BJ (cell line): ENCODE results near the gene ZDHHC20. TPM values are rescaled to one million over a fixed set of nuclear protein-coding genes. Genes with fewer than 3 reads are reported as not detected.
A peak's percentile ranks its signal among the peaks of the same experiment; 100 is the strongest.

Experiments
- CTCF ChIA-PET: fragments of 350-600 bp; formaldehyde crosslinking; extraction: SDS; loops from one replicate; lab custom pipeline; 2021; ENCODE audit warnings: antibody characterized with exemption, inconsistent platforms; lab: Yijun Ruan, JAX
- POLR2A ChIA-PET: fragments of 300-600 bp; sonication (Branson Sonifier 250); formaldehyde crosslinking; extraction: SDS; loops from one replicate; lab custom pipeline; 2021; ENCODE audit warnings: antibody characterized with exemption; lab: Charles Lee
- DNase-seq: peaks from one replicate; pipeline ENCODE4 v3.0.0-alpha.2; 2011; ENCODE audit warnings: low read depth
- H3K27me3 ChIP-seq: 2 replicates; pipeline ENCODE4 v1.6.0; 2011; ENCODE audit warnings: low read length; ENCODE audit not compliant: control insufficient read depth, insufficient read depth
- H3K36me3 ChIP-seq: 2 replicates; pipeline ENCODE4 v1.5.1; 2011; ENCODE audit warnings: low read length; ENCODE audit not compliant: control insufficient read depth, insufficient read depth
- H3K4me3 ChIP-seq: 2 replicates; pipeline ENCODE4 v1.5.1; 2011; ENCODE audit warnings: low read depth, mild to moderate bottlenecking, control low read depth, low read length
- CTCF ChIP-seq: IDR thresholded peaks from 2 replicates; pipeline ENCODE4 v1.5.1; 2011; ENCODE audit warnings: low read depth, mild to moderate bottlenecking, control low read depth, inconsistent platforms, low read length, moderate library complexity; ENCODE audit not compliant: insufficient read depth
- polyA plus RNA-seq: library from polyadenylated mRNA; depleted of rRNA; stranded (reverse); fragments of >200 nt; gene quantifications from 2 replicates; pipeline ENCODE4 v1.2.3, GENCODE V29; 2011

ZDHHC20 gene
- polyA plus RNA-seq, 1 experiment = 20.2 TPM

- no peak for TF ChIP-seq CTCF
- ChIA-PET POLR2A (no interaction called here), CTCF (no interaction called here)
- H3K27me3 ChIP-seq = no peaks in the 10 kb centered on the region
- H3K4me3 ChIP-seq = no peak overlapping the region
- no peaks in the 10 kb centered on the region for H3K36me3 ChIP-seq
- no peak for DNase-seq
Measured at GRCh38 chr13:21483748-21484147, 24.6 kb upstream of the ZDHHC20 start.

- no peak overlapping the region for H3K4me3 ChIP-seq
- DNase-seq = no peak
- ChIA-PET CTCF (interaction anchor here (7.7 kb wide), 1 partner anchor 186 kb away, joined by 94 read pairs; no protein-coding TSS in a partner anchor), POLR2A (no interaction called here)
- no peaks in the 10 kb centered on the region for H3K27me3 ChIP-seq
- no peaks in the 10 kb centered on the region for H3K36me3 ChIP-seq
- TF ChIP-seq CTCF = no peak
Measured at GRCh38 chr13:21481359-21481758, 22.3 kb upstream of the ZDHHC20 start.

GRCh38 chr13:21478881-21479808, 20.0 kb upstream of the ZDHHC20 start:
- peak; percentile 31 for DNase-seq
- peak; percentile 48 for TF ChIP-seq CTCF
- Histone ChIP-seq H3K4me3 (peak overlapping the region; percentile 20), H3K27me3 (no peaks in the 10 kb centered on the region), H3K36me3 (no peaks in the 10 kb centered on the region)
- POLR2A ChIA-PET = no interaction called here
- CTCF ChIA-PET = interaction anchor here (0.6 to 7.7 kb wide), 12 partner anchors 9 to 542 kb away, joined by 3 to 94 read pairs (median 3); no protein-coding TSS in a partner anchor

GRCh38 chr13:21476893-21477472, 17.9 kb upstream of the ZDHHC20 start:
- POLR2A ChIA-PET = no interaction called here
- Histone ChIP-seq H3K36me3 (no peaks in the 10 kb centered on the region), H3K27me3 (no peaks in the 10 kb centered on the region), H3K4me3 (peak overlapping the region; percentile 42)
- peak; percentile 99 for TF ChIP-seq CTCF
- DNase-seq = no peak
- CTCF ChIA-PET = interaction anchor here (0.6 to 7.7 kb wide), 29 partner anchors 8 to 1855 kb away, joined by 3 to 94 read pairs (median 3); partner anchors contain the start of gene ZDHHC20

- CTCF ChIA-PET = interaction anchor here (4.6 to 7.7 kb wide), 2 partner anchors 9 to 179 kb away, joined by 37 to 94 read pairs; no protein-coding TSS in a partner anchor
- Histone ChIP-seq H3K27me3 (no peaks in the 10 kb centered on the region), H3K4me3 (no peak overlapping the region), H3K36me3 (no peaks in the 10 kb centered on the region)
- TF ChIP-seq CTCF = no peak
- POLR2A ChIA-PET = no interaction called here
- no peak for DNase-seq
Measured at GRCh38 chr13:21475115-21475514, 16.0 kb upstream of the ZDHHC20 start.
